CD4-positive, alpha-beta T cell treated with Interleukin-21 for 1 hour (primary cell): ENCODE results near the gene PIEZO2.

Experiments used
- DNase-seq: peaks from one replicate; pipeline ENCODE4 v3.0.0-alpha.2; 2020

Gene PIEZO2

DNA sequence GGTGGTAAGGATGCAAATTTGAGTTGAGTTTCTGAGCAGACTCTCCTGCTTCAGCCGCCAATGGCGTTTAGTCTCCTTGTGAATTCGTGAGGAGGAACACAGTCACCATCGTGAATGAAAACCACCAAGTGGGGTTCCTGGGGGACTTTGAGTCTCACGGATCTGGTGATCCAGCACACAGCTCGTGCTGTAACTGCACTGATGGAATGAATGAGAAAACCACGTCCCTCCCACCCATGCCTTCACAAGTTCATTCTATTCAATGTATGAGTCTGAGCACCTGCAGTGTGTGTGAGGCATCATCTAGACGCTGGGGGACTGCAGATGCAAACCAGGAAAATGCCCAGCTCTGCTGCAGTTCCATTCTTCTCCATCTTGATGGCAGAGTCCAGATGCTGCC, 127.9 kb downstream of the PIEZO2 start:
- no peak for DNase-seq

- no peak for DNase-seq
Measured at GRCh38 chr18:11020877-11021414, 128.4 kb downstream of the PIEZO2 start.

- no peak for DNase-seq
Measured at GRCh38 chr18:11020161-11020853, 129.1 kb downstream of the PIEZO2 start.

GRCh38 chr18:11019295-11020105, 129.9 kb downstream of the PIEZO2 start:
- DNase-seq = no peak

DNA sequence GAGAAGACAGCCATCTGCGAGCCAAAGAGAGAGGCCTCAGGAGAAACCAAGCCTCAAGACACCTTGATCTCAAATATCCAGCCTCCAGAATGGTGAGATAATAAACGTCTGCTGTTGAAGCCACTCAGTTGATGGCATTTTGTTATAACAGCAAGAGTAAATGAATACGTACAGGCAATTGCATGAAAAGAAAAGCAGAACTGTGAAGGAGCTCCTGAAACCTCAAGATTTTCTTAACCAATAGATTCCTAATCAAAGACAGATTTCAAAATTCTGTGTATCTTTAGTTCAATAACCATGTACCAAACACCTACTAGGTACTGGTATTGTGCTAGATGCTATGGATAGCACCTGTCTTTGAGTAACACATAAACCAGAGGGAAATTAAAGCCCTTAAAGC, 139.5 kb downstream of the PIEZO2 start:
- DNase-seq = no peak

DNA sequence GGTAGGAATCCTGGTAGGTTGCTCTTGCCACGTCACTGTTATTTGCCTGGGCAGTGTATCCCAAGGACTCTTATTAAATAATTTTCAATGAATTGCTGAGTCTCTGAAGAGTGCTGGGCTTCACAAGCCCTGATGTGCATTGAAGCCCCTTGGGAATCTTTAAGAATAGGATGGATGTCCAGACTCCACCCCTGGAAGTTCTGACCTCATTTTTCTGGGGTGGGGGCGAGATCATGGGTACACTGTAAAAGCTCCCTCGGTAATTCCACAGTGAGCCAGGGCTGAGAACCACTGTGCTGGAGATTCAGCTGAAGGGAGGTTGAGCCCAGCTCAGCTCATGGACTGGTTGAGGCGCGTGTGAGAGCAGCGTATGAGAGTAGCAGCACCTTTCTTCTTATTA, 140.2 kb downstream of the PIEZO2 start:
- DNase-seq = no peak

GRCh38 chr18:11008505-11008904, 140.9 kb downstream of the PIEZO2 start:
- DNase-seq = no peak

DNA sequence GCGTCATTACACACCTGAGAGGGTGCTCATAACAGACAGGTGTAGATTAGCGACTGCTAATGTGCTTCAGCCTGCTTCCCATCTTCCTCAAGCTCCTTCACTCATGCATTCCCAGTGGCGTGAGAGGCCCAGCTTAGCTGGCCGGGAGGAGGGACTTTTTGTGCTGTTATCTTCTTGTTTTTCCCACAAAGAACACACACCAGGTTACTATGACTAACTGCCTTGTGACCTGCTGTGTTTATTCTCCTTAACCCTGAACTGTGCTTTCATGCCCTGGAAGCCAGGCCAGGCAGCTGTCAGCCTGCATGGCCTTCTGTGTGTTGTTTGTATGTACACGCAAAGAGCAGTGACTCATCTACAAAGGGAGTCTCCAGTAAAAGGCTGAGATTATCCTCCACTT, 143.8 kb downstream of the PIEZO2 start:
- DNase-seq = no peak

GRCh38 chr18:11004951-11005350, 144.4 kb downstream of the PIEZO2 start:
- DNase-seq = no peak

GRCh38 chr18:11004294-11004693, 145.1 kb downstream of the PIEZO2 start:
- no peak for DNase-seq

DNA sequence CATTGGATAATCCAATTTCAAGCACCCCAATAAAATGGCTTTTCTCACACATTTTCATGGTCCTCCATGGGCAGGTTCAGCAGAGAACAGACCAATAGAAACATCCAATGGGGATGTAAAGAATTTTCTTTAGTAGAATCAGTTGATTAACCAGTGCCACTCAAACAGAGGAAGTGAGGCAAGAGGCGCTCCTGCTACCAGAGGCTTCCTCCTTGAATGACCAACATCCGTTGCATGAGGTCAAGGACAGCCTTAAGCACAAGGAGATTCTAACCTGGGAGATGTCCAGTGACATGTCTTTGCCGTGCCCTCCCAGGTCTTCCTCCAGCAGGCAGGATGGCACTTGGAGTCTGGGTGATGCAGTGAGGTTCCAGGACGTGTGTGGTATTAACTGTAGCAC, 146.6 kb downstream of the PIEZO2 start:
- no peak for DNase-seq

GRCh38 chr18:11002277-11002676, 147.1 kb downstream of the PIEZO2 start:
- no peak for DNase-seq

DNA sequence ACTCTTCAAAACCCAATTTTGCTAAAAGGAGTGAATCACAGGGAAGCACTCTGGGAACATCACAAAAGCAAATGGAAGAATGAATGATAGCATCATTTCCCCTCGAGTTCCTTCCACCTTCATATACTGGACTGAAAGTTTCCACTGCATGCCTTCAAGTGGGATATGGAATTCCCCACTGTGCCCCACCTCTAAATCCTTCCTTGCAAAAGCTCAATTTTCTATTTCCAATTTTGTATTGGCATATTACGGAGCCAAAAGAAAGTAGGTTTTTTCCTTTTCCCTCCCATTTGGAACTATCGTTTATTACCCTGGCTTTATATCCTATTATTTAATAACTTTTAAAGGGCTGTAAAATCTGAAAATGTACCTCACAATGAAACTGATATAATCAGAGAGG, 149.3 kb downstream of the PIEZO2 start:
- DNase-seq = no peak

DNA sequence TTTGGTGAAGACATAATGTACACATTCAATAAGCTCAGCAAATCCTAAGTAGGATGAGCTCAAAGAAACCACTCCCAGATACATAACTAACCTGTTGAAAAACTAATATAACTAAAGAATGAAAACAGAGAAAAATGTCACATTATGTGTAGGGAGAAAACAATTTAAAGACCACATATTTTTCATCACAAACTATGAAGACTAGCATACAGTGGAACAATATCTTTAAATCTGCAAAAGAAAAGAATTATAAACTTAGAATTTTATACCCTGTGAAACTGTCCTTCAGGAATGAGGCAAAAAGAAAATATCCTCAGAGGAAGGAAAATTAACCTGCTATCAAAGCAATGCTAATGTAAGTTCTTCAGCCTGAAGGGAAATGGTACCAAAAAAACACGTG, 151.5 kb downstream of the PIEZO2 start:
- no peak for DNase-seq

DNA sequence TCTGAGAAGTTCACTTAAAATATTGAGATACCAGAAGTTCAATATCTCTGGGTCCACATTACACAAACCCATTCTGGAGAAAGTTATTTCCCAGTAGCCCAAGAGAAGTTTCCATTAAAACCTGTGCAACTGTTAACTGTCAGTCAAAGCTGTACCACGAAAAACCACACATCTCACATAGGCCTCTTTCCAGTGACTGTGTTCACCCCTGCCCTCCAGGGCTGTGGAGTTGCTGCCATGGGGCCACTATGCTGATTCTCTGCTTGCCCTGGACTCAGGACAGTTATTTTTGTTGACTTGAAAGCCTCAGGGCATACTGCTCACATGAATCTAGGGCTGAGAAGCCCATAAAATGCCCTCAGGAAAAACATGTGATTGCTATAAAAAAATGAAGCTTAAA, 153.8 kb downstream of the PIEZO2 start:
- DNase-seq = no peak

GRCh38 chr18:10989486-10989885, 159.9 kb downstream of the PIEZO2 start:
- no peak for DNase-seq

- no peak for DNase-seq
Measured at GRCh38 chr18:10985689-10986088, 163.7 kb downstream of the PIEZO2 start.

DNA sequence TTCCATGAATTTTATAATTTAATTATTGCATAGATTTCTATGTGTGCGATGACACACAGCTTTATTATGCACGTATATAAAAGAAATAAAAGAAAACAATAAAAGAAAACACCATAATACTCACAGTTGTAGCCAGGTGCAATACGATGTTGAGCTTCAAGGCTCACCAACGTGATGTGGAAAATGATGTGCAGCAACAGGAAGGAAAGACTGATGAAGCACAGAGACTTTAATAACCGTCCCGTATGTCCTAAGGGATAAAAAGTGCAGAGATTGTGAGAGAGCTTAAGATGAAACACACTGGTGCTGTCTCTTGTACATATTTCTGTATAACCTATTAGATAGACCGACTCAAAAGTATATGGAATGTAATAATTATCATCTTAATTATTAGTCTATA, 170.0 kb downstream of the PIEZO2 start:
- DNase-seq = no peak

DNA sequence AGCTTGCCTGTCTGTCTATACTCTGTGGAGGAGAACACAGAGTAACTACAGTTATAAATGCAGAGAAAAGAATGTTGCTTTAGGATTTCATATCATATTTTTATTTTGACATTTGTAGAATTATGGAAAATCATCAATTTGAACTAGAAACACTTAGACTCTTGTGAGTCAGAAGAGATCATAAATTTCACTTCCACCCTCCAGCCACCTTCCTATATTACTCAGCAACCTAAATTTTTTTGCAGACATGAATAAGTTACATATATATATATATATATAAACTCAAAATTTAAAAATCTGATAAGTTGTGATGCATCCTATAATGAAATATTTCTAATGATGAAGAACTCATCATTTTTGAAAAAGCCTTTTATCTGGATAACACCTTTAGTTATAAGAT, 172.3 kb downstream of the PIEZO2 start:
- no peak for DNase-seq

DNA sequence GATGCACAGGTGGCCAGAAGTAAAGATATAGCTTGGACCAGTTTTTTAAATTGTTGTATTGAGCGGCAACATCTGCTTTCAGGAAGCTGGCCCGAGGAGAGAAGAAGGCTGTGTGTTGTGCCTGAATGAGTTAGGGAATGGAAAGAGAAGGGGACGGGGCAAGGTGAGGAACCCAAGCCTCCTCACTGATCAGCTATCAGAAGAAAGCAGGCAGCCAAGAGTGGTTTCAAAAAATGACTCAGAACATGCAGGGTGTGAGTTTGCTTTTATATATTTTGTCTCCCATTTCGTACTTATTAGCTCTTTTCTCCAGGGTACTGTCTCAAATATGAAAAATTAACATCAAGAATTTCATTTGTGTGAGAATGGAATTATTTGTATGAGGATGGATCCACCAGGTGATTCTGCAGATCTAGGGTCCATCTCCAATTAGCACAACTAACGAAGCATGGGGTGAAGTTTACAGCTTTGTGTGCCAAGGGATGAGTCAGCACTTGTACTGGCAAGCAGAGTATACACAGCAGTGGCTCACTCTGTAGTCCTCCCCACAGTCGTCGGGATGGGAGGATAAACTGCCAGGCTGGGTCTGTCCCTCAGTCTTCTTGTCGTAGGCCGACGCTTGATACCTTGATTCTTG, 175.7 kb downstream of the PIEZO2 start:
- no peak for DNase-seq

DNA sequence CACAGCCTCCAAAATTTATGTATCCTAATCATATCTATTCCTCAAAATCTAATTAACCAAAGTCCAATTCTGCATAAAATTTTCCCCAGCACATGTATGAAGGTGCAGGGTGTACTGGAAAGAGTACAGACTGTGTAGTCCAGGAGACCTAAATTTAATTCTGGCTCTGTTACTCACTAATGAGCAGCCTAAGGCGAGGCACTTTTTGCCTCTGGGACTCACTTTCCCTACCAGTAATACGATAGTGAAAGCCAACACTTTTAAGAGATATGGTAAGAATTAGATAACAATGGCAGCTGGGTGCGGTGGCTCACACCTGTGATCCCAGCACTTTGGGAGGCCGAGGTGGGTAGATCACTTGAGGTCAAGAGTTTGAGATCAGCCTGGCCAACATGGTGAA, 177.7 kb downstream of the PIEZO2 start:
- no peak for DNase-seq

DNA sequence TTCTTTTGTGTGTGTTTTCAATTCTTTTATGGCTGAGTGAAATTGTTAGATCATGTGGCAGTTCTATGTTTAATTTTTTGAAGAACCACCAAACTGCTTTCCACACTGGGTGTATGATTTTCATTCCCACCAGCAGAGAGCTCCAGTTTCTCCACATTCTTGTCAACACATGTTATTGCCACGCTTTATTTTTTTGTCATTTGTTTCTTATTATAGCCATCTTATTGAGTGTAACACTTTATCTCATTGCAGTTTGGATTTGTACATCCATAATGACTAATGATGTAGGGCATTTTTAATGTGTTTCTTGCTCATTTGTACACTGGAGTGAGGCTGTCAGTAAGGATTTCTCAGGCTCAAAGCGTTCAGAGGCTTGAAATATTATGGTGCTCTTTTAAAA, 184.2 kb downstream of the PIEZO2 start:
- DNase-seq = no peak

GRCh38 chr18:10953672-10954071, 195.7 kb downstream of the PIEZO2 start:
- no peak for DNase-seq
